ENCODE data around the gene NMNAT2.

DNA sequence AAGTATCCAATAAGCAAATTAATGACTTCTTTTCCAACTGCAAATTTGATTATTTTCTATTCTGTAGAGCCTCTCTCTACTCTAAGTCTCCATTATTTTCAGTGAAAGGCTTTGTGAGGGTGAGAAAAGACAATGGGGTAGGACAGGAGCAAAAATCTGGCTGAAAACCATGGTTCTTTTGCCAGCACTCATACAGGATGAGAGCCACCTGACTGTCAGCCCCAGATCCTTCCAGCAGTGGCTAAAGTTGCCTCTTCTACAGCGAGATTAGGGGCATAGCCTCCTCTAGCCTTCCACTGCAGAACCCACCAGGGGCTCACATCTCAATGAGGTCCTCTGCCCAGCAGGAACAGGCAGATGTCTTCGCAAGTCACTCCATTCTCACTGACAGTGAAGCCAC lies 23.7 kb downstream of the NMNAT2 start:
- TF ChIP-seq POLR2A (IDR thresholded peaks at IDR 0.05) (no peak), POLR2AphosphoS5 (IDR thresholded peaks at IDR 0.05) (no peak), EP300 (IDR thresholded peaks at IDR 0.05) (no peak)
- TF ChIP-seq, protein P1, sequence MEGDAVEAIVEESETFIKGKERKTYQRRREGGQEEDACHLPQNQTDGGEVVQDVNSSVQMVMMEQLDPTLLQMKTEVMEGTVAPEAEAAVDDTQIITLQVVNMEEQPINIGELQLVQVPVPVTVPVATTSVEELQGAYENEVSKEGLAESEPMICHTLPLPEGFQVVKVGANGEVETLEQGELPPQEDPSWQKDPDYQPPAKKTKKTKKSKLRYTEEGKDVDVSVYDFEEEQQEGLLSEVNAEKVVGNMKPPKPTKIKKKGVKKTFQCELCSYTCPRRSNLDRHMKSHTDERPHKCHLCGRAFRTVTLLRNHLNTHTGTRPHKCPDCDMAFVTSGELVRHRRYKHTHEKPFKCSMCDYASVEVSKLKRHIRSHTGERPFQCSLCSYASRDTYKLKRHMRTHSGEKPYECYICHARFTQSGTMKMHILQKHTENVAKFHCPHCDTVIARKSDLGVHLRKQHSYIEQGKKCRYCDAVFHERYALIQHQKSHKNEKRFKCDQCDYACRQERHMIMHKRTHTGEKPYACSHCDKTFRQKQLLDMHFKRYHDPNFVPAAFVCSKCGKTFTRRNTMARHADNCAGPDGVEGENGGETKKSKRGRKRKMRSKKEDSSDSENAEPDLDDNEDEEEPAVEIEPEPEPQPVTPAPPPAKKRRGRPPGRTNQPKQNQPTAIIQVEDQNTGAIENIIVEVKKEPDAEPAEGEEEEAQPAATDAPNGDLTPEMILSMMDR (IDR thresholded peaks at IDR 0.05) = no peak

Data from upper lobe of left lung (tissue), 4 donors.